MM.1S (cell line): ENCODE results near the gene MIPOL1.

Source experiments
- DNase-seq: peaks from one replicate; pipeline ENCODE4 v3.0.0-alpha.2; 2015
- H2AFZ ChIP-seq: fragments of 300-600 bp; sonication (generic); 2 replicates; pipeline ENCODE4 v1.6.0; 2016; ENCODE audit warnings: antibody characterized with exemption, low read length
- H3F3A ChIP-seq: fragments of 300-600 bp; sonication (generic); 2 replicates; pipeline ENCODE4 v1.6.1; 2016; ENCODE audit warnings: mild to moderate bottlenecking, antibody characterized with exemption, low read length, moderate library complexity, mixed read lengths; ENCODE audit not compliant: insufficient read depth
- H3K27ac ChIP-seq: fragments of 300-600 bp; sonication (generic); 2 replicates; pipeline ENCODE4 v1.5.1; 2016; ENCODE audit warnings: mild to moderate bottlenecking, low read length
- H3K27me3 ChIP-seq: fragments of 300-600 bp; sonication (generic); replicated peaks from 2 replicates; pipeline ENCODE4 v1.6.0; 2016; ENCODE audit warnings: low read length; ENCODE audit not compliant: insufficient read depth
- H3K36me3 ChIP-seq: fragments of 300-600 bp; sonication (generic); replicated peaks from 2 replicates; pipeline ENCODE4 v1.6.1; 2016; ENCODE audit warnings: mild to moderate bottlenecking, low read length, mixed read lengths; ENCODE audit not compliant: insufficient read depth
- H3K4me1 ChIP-seq: fragments of 300-600 bp; sonication (generic); 2 replicates; pipeline ENCODE4 v1.6.1; 2016; ENCODE audit warnings: low read length, mixed read lengths
- H3K4me2 ChIP-seq: fragments of 300-600 bp; sonication (generic); 2 replicates; pipeline ENCODE4 v1.6.0; 2016; ENCODE audit warnings: low read depth, low read length
- H3K4me3 ChIP-seq: fragments of 300-600 bp; sonication (generic); 2 replicates; pipeline ENCODE4 v1.5.1; 2016; ENCODE audit warnings: low read length, mixed read lengths
- H3K79me2 ChIP-seq: fragments of 300-600 bp; sonication (generic); 2 replicates; pipeline ENCODE4 v1.6.1; 2016; ENCODE audit warnings: mixed run types, low read length, mixed read lengths
- H3K9ac ChIP-seq: fragments of 300-600 bp; sonication (generic); 2 replicates; pipeline ENCODE4 v1.6.1; 2016; ENCODE audit warnings: low read length, mixed read lengths
- H3K9me2 ChIP-seq: fragments of 300-600 bp; sonication (generic); replicated peaks from 2 replicates; pipeline ENCODE4 v1.6.1; 2016; ENCODE audit warnings: mild to moderate bottlenecking, low read length, mixed read lengths; ENCODE audit not compliant: insufficient read depth
- H3K9me3 ChIP-seq: fragments of 300-600 bp; sonication (generic); replicated peaks from 2 replicates; pipeline ENCODE4 v1.6.1; 2016; ENCODE audit warnings: mild to moderate bottlenecking, low read length, mixed read lengths; ENCODE audit not compliant: insufficient read depth
- H4K20me1 ChIP-seq: fragments of 300-600 bp; sonication (generic); 2 replicates; pipeline ENCODE4 v1.6.1; 2016; ENCODE audit warnings: mild to moderate bottlenecking, low read length, moderate library complexity, mixed read lengths; ENCODE audit not compliant: insufficient read depth
- EZH2 ChIP-seq: fragments of 300-600 bp; sonication (generic); optimal IDR thresholded peaks from 2 replicates; pipeline ENCODE3; 2017; ENCODE audit warnings: low read depth, mild to moderate bottlenecking, antibody characterized with exemption, low read length, mixed read lengths
- EZH2phosphoT487 ChIP-seq: fragments of 300-600 bp; sonication (generic); IDR thresholded peaks from 2 replicates; pipeline ENCODE4 v1.6.1; 2018; ENCODE audit warnings: antibody characterized with exemption, low read length
- TF ChIP-seq, protein P1 (sequence below): fragments of 300-600 bp; sonication (generic); IDR thresholded peaks from 2 replicates; pipeline ENCODE4 v1.5.1; 2016; ENCODE audit warnings: antibody characterized with exemption, low read length, mixed read lengths

The MIPOL1 gene, protein sequence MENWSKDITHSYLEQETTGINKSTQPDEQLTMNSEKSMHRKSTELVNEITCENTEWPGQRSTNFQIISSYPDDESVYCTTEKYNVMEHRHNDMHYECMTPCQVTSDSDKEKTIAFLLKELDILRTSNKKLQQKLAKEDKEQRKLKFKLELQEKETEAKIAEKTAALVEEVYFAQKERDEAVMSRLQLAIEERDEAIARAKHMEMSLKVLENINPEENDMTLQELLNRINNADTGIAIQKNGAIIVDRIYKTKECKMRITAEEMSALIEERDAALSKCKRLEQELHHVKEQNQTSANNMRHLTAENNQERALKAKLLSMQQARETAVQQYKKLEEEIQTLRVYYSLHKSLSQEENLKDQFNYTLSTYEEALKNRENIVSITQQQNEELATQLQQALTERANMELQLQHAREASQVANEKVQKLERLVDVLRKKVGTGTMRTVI

DNA sequence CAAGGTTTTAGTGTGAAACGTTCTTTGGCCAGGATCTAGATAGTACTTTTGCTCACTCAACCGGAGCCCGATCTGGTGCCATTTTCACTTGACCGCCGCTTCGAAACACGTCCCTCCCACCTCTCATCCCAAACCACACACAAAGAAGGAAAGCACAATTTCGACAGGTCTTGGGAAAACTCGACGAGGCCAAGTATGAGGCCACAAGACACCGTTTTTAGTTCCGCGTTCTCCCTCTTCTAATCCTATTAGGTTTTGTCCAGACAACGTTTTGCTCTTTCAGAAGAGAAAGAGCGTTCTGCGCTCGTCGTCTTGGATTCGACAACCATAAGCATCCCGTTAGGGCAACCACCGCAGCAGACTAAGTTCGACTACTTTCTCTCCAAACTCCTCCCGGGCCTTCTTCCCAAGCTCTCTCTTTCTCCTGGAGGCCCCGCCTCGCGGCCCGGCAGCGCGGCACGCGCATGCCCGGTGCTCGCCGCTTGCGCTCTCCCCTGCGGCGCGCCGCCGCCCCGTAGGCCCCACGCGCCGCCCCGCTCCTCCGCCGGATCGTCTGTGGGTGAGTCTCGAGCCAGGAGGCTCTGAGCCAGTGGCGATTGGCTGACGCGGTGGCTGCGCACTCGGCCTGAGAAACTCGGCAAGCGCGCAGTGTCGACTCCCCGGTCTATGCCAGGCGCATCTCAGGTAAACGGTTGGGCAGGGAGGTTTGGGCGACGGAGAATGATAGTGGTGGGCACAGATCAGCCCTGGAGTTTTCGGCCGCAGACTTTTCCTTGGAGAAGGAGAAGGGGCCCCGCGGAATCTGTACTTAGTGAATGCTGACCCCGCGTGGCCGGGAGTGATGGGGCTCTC, at the start of gene MIPOL1:
MIPOL1 (plus strand) TSS at position 517 of the 852 bp plus-strand sequence. CDS start 49,952 bp downstream, outside the sequence.
- no peaks in the 10 kb centered on the region for H3K27me3 ChIP-seq
- no peak for TF ChIP-seq EZH2phosphoT487
- TF ChIP-seq EZH2, result no peak
- TF ChIP-seq, protein P1, sequence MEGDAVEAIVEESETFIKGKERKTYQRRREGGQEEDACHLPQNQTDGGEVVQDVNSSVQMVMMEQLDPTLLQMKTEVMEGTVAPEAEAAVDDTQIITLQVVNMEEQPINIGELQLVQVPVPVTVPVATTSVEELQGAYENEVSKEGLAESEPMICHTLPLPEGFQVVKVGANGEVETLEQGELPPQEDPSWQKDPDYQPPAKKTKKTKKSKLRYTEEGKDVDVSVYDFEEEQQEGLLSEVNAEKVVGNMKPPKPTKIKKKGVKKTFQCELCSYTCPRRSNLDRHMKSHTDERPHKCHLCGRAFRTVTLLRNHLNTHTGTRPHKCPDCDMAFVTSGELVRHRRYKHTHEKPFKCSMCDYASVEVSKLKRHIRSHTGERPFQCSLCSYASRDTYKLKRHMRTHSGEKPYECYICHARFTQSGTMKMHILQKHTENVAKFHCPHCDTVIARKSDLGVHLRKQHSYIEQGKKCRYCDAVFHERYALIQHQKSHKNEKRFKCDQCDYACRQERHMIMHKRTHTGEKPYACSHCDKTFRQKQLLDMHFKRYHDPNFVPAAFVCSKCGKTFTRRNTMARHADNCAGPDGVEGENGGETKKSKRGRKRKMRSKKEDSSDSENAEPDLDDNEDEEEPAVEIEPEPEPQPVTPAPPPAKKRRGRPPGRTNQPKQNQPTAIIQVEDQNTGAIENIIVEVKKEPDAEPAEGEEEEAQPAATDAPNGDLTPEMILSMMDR, result no peak
- H3K79me2 ChIP-seq, result no peaks in the 10 kb centered on the region
- no peak for DNase-seq
- no peaks in the 10 kb centered on the region for H3K36me3 ChIP-seq
- no peaks in the 10 kb centered on the region for H3F3A ChIP-seq
- H3K4me1 ChIP-seq, result no peaks in the 10 kb centered on the region
- no peak within 1 kb of the TSS for H2AFZ ChIP-seq
- H3K4me3 ChIP-seq, result no peak within 1 kb of the TSS
- H3K27ac ChIP-seq, result no peak within 1 kb of the TSS
- no peaks in the 10 kb centered on the region for H3K9me3 ChIP-seq
- no peaks in the 10 kb centered on the region for H4K20me1 ChIP-seq
- no peak within 1 kb of the TSS for H3K9ac ChIP-seq
- no peaks in the 10 kb centered on the region for H3K9me2 ChIP-seq
- H3K4me2 ChIP-seq, result no peak within 1 kb of the TSS

DNA sequence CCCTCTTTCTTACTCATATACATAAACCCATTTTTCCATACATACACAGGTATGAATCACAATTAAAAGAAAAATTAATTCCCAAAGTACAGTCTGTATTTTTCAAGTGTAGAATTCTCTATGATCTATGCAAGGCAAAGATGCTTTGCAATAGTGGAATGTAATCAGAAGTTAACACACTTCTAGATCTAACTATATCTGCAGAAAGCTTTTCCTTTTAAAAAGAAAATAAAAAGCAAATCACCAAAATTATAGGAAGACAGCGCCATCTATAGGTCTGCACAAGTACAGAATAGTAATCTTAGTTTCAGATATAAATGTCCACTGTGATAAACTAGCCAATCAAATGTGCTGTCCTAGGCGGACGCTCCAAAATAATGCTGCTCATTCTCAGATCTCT, 47.3 kb upstream of the MIPOL1 start:
- no peak overlapping the region for H3K27ac ChIP-seq
- H3K4me3 ChIP-seq, result no peak overlapping the region
- H3F3A ChIP-seq, result no peaks in the 10 kb centered on the region
- no peaks in the 10 kb centered on the region for H3K4me1 ChIP-seq
- H3K9ac ChIP-seq, result no peak overlapping the region
- no peak for TF ChIP-seq EZH2
- TF ChIP-seq, protein P1, result peak; percentile 56
- no peak for TF ChIP-seq EZH2phosphoT487
- H3K27me3 ChIP-seq, result no peaks in the 10 kb centered on the region
- H3K79me2 ChIP-seq, result no peaks in the 10 kb centered on the region
- peak; percentile 42 for DNase-seq
- peak overlapping the region; percentile 6; the same call in 1 of the 2 replicates for H3K4me2 ChIP-seq
- no peaks in the 10 kb centered on the region for H3K36me3 ChIP-seq
- no peaks in the 10 kb centered on the region for H3K9me2 ChIP-seq
- no peak overlapping the region for H2AFZ ChIP-seq
- no peaks in the 10 kb centered on the region for H3K9me3 ChIP-seq
- no peaks in the 10 kb centered on the region for H4K20me1 ChIP-seq

DNA sequence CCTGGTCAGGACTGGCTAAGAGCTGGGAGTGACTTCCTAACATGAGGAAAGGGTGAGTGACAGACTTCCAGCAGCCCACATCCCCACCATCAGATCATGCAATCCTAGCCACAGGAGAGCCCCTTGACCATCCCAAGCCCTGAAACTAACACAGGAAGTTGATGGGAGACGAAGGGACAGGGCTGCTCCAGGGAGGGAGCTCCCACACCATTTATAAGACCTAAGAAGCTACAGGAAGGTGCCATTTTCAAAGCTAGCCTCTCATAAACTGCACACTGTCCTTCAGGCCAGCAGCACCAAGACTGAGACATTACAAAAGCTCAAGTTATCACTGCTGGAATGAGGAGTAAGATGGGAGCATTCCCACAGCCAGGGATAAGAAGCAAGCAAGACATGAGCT, 44.7 kb upstream of the MIPOL1 start:
- H2AFZ ChIP-seq, result no peak overlapping the region
- no peaks in the 10 kb centered on the region for H3F3A ChIP-seq
- H3K27ac ChIP-seq, result no peak overlapping the region
- H3K4me2 ChIP-seq, result no peak overlapping the region
- H3K36me3 ChIP-seq, result no peaks in the 10 kb centered on the region
- H3K79me2 ChIP-seq, result no peaks in the 10 kb centered on the region
- DNase-seq, result no peak
- TF ChIP-seq EZH2phosphoT487 (no peak), EZH2 (no peak)
- TF ChIP-seq, protein P1, result no peak
- no peak overlapping the region for H3K4me3 ChIP-seq
- H3K4me1 ChIP-seq, result no peaks in the 10 kb centered on the region
- H3K9me3 ChIP-seq, result no peaks in the 10 kb centered on the region
- H3K9ac ChIP-seq, result no peak overlapping the region
- H4K20me1 ChIP-seq, result no peaks in the 10 kb centered on the region
- no peaks in the 10 kb centered on the region for H3K9me2 ChIP-seq
- no peaks in the 10 kb centered on the region for H3K27me3 ChIP-seq
